ENCODE results near the gene UQCC5.

- TF ChIP-seq CTCF (IDR thresholded peaks at IDR 0.05; ENCODE audit: insufficient read depth, low read length) (no peak), POLR2AphosphoS5 (IDR thresholded peaks at IDR 0.05; ENCODE audit: low read depth) (no peak), REST (IDR thresholded peaks at IDR 0.05; ENCODE audit: insufficient replicate concordance, low read depth) (no peak), SPI1 (IDR thresholded peaks at IDR 0.05; ENCODE audit: borderline replicate concordance, low read depth) (no peak)
Measured at GRCh38 chr3:52520141-52520667, 16.2 kb upstream of the UQCC5 start.

Measured in HL-60 (cell line).